ENCODE data around the gene TUBG1.

DNA sequence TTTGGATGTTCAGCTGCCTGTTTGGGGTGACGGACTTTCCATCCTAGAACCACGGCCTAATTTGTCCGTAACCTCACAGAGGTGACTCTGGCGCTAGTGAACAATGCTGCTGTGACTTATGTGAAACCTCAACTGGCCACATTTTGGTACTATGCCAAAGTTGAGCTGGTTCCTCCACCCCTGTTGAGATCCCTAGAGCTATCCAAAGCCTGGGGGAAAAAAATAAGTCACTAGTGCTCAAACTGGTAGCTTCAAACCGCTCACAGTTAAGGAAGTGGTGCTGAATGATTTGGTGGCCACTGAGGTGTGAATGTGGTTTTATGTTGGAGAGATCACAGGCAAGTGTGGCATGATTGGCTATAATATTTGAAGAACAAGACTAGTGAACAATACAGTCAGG is 38.3 kb downstream of the TUBG1 start:
- TF ChIP-seq, protein P1, sequence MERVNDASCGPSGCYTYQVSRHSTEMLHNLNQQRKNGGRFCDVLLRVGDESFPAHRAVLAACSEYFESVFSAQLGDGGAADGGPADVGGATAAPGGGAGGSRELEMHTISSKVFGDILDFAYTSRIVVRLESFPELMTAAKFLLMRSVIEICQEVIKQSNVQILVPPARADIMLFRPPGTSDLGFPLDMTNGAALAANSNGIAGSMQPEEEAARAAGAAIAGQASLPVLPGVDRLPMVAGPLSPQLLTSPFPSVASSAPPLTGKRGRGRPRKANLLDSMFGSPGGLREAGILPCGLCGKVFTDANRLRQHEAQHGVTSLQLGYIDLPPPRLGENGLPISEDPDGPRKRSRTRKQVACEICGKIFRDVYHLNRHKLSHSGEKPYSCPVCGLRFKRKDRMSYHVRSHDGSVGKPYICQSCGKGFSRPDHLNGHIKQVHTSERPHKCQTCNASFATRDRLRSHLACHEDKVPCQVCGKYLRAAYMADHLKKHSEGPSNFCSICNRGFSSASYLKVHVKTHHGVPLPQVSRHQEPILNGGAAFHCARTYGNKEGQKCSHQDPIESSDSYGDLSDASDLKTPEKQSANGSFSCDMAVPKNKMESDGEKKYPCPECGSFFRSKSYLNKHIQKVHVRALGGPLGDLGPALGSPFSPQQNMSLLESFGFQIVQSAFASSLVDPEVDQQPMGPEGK (CRISPR knock-in tag; IDR thresholded peaks at IDR 0.05; ENCODE audit: borderline replicate concordance), result no peak
- TF ChIP-seq ZFP30 (CRISPR knock-in tag; IDR thresholded peaks at IDR 0.05), result no peak

Data from SK-N-SH treated with all-trans-retinoic acid at 6 μM for 48 hours (cell line).